NCI-H1436 treated with DMSO at 0.1 percent for 48 hours (cell line): ENCODE data around the gene LGALS7.
"Not testable (repeated sequence)": the region's sequence is repeated elsewhere in the genome, so short reads cannot be mapped to it uniquely, and the experiment has no call there.

Experiments
- DNase-seq: peaks from one replicate; lab custom pipeline; 2025; lab: John Stamatoyannopoulos, UW

Gene LGALS7

DNA sequence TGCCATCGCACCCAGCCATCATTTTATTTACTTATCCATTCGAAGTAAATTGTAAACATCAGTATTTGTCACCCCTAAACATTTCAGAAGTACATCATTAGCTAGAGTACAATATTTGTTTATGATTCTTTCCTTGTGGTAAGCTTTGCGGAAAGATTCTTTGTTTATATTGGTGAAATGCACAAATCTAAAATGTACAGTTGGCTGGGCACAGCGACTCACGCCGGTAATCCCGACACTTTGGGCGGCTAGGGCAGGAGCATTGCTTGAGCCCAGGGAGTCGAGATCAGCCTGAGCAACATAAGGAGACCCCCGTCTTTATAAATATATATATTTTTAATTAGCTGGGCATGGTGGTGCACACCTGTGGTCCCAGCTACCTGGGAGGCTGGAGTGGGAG lies 25.8 kb upstream of the LGALS7 start:
- DNase-seq: no peak

GRCh38 chr19:38797781-38798180 lies 24.5 kb upstream of the LGALS7 start:
- DNase-seq: not testable (repeated sequence)

DNA sequence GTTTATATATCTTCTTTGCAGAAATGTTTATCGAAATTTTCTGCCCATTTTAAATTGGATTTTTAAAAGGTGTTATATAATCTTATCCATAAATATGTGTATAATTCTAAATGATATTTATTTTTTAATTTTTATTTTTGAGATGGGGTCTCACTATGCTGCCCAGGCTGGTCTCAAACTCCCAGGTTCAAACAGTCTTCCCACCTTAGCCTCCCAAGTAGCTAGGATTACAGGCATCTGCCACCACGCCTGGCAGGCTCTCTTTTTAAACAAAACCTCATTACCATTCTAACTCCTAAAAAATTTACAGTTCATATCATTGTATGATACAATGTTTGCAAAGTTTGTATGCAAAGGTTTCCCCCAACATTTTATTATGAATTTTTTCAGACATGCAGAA lies 22.8 kb upstream of the LGALS7 start:
- no peak for DNase-seq

- DNase-seq: no peak
Observed at GRCh38 chr19:38795549-38795948, 22.2 kb upstream of the LGALS7 start.

GRCh38 chr19:38793671-38794070 lies 20.4 kb upstream of the LGALS7 start:
- DNase-seq: no peak

DNA sequence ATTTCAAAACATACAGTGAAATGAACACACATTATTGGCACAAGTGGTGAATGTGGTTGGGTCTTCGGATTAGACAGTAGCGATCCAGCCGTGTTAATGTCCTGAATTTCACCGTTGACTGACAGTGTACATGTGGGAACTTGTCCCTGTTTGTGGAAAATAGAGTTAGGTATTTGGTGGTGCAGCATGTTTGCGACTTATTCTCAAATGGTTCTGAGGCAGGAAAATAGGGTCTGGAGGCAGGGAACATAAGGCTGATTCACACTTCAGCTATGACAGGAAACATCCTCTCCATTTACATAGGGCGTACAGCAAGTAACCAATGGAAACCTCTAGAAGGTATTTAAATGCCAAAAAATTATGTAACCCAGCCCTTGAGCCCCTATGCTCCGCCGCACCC lies 19.9 kb upstream of the LGALS7 start:
- no peak for DNase-seq

DNA sequence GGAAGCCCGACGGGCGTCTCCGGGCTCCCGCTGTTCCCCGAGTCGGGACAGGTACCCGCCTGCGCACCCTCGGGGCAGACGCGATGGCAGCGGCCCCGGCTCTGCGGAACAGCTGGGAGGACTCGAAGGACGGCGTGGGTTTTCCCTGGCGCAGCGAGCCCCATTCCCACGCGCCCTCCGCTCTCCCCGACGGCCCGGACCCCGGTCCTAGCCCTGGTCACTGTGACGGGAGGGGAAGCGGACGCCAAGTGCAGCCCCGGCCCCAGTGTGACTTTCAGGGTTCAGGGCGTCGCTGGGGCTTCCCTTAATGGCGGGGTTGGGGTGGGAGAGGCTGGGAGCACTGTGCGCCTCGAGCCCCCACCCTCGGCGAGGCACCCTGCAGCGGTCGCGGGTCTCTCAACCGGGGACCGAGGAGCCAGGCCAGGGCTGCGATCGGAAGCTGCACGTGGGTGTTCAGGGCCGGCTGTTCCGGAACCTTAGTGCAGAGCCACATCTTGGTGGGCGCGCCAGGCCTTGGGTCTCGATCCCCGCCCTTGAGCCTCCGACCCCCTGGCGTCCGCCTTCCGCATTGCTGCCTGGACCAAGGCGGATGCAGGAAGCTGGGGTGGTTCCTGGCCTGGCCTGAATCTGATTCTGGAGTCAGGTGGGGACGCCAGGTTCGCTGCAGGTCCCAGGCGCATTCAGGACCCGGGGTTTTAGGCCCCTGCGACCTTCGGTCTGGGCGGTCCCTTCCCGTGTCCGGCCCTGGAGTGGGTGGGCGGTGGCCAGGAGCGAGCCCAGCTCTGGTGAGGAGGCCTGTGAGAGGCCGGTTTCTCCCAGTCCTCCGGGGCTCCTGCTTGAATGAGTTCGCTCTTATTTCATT lies 19.2 kb upstream of the LGALS7 start:
- DNase-seq: no peak

- not testable (repeated sequence) for DNase-seq
Observed at GRCh38 chr19:38791451-38792064, 18.2 kb upstream of the LGALS7 start.

DNA sequence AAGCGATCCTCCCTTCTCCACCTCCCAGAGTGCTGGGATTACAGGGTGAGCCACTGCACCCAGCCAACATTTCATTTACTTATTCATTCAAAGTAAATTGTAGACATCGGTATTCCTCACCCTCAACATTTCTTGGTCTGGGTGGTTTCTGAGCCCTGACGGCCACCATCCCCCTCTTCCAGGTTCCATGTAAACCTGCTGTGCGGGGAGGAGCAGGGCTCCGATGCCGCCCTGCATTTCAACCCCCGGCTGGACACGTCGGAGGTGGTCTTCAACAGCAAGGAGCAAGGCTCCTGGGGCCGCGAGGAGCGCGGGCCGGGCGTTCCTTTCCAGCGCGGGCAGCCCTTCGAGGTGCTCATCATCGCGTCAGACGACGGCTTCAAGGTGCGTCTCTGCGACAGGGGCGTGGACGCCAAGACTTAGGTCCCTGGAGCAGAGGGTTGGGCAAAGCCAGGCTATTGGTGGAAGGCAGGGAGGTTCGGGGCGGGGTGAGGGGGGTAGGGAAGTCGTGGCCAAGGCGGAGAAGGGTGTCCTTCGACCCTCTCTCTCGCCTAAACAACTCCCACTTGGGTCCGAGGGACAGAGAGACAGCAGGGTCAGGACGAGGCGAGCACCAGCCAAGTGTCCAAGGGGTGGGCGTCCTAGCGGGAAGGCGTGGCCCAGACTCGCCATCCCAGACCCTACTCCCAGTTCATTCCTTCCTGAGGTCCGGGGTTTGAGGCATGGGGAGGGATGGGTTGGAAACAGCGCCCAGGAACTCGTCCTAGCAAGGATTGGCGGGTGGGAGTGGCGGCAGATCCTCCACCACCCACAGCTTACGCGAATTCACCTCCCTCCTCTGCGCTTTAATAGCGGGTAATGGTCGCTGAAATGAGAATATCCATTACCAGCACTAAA lies 17.4 kb upstream of the LGALS7 start:
- not testable (repeated sequence) for DNase-seq

DNA sequence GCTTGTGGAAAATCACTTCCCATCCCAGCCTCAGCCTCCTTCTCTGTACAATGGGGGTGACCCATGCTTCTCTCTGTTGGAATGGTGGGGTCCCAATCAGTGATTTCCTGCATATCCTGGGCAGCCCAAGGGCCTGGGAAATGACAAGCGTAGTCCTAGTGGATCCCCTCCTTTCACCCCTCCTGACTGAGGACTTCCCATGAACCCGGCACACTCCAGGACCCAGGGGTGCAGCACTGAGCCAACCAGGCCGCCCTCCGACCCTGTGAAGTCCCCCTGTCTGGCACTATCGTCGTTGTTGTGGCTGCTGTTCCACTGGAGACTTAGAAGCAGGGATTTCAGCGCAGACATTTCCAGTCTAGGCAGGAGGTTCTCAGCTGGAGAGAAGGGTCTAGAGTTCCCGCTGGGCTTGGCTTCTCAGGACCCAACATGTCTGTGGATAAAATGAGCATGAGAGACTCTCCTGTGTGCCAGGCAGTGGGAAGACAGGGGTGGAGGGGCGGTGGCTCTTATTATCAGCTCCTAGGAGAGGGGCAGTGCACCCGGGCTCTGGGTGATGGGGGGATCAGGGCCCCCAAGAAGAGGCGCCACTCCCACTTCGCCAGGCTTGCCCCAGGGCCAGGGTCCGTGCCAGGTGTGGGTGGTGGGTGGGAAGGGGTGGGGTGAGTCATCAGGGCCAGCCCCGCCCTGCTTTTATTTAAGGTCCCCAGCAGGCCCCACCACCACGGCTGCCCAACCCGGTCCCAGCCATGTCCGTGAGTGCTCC lies 15.3 kb upstream of the LGALS7 start, which contains the start of gene LGALS7B:
TSS of gene LGALS7B (plus strand) at position 723 of the 766 bp plus-strand sequence. CDS start at position 750, 27 bp downstream.
- DNase-seq: no peak

DNA sequence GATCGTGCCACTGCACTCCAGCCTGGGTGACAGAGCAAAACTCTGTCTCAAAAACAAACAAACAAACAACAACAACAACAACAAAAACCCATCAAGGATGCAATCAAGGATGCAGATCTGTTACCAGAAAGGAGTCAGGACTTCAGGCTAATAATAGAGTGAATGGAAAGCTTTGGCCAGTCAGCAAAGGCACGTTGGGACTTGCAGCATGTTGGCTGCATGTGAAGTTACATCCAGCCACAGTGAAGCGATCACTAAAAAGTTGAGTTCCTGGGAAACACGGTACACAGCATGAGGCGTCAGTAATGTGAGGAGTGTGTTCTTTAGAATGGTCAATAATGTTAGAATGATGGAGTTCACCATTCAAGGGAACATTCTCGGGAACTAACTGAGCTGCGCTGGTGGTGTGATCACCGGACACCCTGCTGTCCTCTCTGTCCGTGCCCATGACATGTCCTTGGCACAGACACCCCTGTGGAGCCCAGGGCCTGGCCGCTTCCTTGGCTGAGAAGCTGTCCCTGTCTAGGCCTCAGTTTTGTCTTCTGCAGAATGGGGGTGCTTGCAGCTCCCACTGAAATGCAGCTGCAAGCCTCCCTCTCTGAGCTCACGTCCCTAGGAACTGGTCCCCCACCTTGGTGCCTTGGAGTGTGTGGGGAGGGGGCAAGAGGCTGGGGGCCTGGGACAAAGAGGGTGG lies 13.4 kb upstream of the LGALS7 start:
- no peak for DNase-seq

DNA sequence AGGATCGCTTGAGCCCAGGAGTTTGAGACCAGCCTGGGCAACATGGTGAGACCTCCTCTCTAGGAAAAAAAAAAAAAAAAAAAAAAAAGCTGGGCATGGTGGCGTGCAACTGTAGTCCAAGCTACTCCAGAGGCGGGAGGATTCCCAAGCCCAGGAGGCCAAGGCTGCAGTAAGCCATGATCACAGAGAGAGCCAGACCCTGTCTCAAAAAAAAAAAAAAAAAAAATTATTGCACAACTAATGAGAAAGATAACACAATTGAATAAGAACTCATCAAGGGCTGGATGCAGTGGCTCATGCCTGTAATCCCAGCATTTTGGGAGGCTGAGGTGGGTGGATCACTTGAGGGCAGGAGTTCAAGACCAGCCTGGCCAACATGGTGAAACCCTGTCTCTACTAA lies 12.7 kb upstream of the LGALS7 start:
- not testable (repeated sequence) for DNase-seq

GRCh38 chr19:38785187-38785699 lies 11.9 kb upstream of the LGALS7 start:
- no peak for DNase-seq

DNA sequence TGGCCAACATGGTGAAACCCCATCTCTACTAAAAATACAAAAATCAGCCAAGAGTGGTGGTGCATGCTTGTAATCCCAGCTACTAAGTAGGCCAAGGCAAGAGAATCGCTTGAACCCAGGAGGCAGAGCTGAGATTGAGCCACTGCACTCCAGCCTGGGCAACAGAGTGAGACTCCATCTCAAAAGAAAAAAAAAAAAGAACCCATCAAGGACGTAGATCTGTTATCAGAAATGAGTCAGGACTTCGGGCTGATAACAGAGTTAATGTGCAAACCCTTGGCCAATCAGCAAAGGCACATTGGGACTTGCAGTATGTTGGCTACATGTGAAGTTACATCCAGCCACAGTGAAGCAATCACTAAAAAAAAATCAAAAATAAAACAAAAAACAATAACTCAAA lies 10.9 kb upstream of the LGALS7 start:
- DNase-seq: no peak

- DNase-seq: not testable (repeated sequence)
Observed at GRCh38 chr19:38782212-38782611, 8.9 kb upstream of the LGALS7 start.

GRCh38 chr19:38781058-38781457 lies 7.7 kb upstream of the LGALS7 start:
- DNase-seq: no peak

DNA sequence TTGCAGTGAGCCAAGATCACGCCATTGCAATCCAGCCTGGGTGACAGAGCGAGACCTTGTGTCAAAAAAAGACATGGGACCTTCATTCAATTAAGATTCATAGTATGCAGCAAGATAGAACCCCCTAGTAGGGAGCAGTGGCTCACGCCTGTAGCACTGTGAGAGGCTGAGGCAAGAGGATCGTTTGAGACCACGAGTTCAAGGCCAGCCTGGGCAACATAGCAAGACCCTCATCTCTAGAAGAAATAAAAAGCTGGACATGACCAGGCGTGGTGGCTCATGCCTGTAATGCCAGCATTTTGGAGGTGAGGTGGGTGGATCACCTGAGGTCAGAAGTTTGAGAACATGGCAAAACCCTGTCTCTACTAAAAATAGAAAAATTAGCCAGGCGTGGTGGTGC lies 7.1 kb upstream of the LGALS7 start:
- DNase-seq: no peak

GRCh38 chr19:38778733-38779132 lies 5.4 kb upstream of the LGALS7 start:
- no peak for DNase-seq

DNA sequence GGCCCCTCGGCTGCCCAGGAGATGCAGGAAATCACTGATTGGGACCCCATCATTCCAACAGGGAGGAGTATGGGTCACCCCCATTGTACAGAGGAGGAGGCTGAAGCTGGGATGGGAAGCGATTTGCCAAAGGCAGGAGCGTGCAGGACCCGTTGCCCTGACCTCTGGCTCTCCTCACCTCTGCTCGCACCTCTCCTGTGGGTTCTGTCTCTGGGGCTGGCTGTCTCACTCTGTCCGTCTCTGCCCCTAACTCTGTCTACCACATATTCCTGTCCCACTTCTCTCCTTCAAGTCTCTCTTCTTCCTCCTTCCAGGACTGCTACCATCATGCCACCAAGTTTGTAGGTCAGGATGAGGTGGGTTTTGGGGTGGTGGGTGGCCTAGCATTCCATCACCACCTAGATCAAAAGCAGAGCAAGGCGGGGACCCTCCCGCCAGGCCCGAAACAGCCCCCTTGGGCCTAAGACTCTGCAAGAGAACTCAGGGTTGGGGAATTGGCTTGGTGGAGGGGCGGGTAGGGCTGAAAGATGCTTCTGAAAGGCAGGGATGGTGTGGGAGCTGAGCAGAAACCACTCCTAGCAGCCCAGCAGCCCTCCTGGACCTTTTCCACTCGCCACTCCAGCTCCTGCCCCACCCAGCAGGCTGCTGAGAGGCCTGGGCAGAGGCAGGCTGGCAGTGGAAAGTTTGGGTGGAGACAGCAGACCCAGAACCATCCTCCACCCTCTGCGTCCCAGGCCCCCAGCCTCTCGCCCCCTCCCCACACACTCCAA lies 1.0 kb upstream of the LGALS7 start:
- DNase-seq: no peak

- DNase-seq: not testable (repeated sequence)
Observed at GRCh38 chr19:38771569-38771968, 1.7 kb downstream of the LGALS7 start.
